Fibroblast of villous mesenchyme (primary cell): Measurements from ENCODE around the gene NIN. TPM values are rescaled to one million over a fixed set of nuclear protein-coding genes. Genes with fewer than 3 reads are reported as not detected.

ENCODE experiments used
- DNase-seq: peaks from one replicate; pipeline ENCODE4 v3.0.0-alpha.2; 2010; ENCODE audit warnings: low read depth
- H3K4me3 ChIP-seq: 2 replicates; pipeline ENCODE4 v1.5.1; 2011; ENCODE audit warnings: low read depth, mild to moderate bottlenecking, low read length
- CTCF ChIP-seq: IDR thresholded peaks from 2 replicates; pipeline ENCODE4 v1.5.1; 2012; ENCODE audit warnings: low read depth, mild to moderate bottlenecking, low read length; ENCODE audit not compliant: insufficient read depth
- total RNA-seq: library from RNA; depleted of rRNA; stranded (reverse); fragments of >200 nt; gene quantifications from 2 replicates; pipeline ENCODE4 v1.2.3, GENCODE V29; 2012

NIN gene
- total RNA-seq, 1 donor, result 29.8 TPM

- no peak for TF ChIP-seq CTCF
- H3K4me3 ChIP-seq, result no peak overlapping the region
Measured at GRCh38 chr14:50763382-50764007, 67.5 kb downstream of the NIN start.

DNA sequence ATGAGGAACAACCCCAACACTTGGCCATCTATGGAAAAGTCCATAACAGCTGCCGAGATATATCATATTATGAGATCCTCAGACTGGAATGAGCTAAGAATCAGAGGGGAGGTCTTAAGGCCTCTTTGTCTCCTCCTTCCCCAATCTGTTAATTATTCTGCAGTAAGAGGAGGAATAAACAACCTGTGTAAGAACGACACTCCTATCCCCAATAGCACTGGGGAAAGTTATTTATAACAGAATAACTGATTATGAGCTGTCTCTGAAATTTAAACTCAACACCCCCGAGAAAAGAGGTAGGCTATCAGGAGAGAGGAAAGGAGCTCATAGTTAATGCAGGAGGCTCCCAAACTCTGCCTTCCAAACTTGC, 68.0 kb downstream of the NIN start:
- no peak for DNase-seq
- no peak for TF ChIP-seq CTCF
- no peak overlapping the region for H3K4me3 ChIP-seq

More at GRCh38 chr14:50763382-50764007, 67.5 kb downstream of the NIN start:
- DNase-seq, result peak; percentile 94

GRCh38 chr14:50762001-50762930, 68.7 kb downstream of the NIN start:
- peak; percentile 56 for DNase-seq
- no peak overlapping the region for H3K4me3 ChIP-seq
- TF ChIP-seq CTCF, result no peak

GRCh38 chr14:50759800-50760543, 71.0 kb downstream of the NIN start:
- no peak for DNase-seq
- no peak overlapping the region for H3K4me3 ChIP-seq
- no peak for TF ChIP-seq CTCF

DNA sequence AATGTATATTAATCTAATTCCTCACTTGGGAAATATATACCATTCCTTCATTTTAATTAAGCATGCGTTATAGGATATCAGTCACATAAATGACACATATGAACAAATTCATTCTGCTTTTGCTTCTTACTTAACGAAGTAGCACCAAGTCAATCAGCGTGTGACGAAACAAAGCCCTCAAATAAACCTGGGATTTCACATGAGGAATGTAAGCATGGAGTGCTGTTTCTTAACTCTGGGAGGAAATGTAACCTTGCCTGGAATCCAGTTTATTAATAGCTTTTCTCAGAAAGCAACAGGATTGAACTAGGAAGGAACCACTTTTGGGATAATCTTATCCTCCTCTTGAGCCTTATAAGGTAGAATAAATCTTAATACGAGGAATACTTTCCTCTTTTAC, 72.0 kb downstream of the NIN start:
- no peak overlapping the region for H3K4me3 ChIP-seq
- TF ChIP-seq CTCF, result no peak
- peak; percentile 81 for DNase-seq

DNA sequence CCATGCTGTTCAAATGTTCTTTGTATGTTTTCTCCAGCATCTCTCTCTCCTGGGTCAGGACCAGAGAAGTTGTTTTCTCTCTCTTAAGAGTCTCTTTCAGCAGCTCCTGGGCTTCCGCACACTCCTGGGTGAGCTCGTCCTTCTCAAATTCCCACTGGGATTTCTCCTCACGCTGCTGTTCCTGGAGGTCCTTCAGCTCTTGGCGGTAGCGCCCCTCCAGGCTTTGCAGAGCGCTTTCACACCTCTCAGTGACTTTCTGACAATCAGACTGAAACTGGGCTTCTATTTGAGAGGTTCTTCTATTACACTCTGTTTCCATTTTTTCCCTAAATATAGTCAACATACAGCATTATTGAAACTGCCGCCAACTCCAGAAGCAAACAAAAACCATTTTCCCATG, 72.7 kb downstream of the NIN start:
- no peak for DNase-seq
- H3K4me3 ChIP-seq, result no peak overlapping the region

More for the DNA sequence above, 72.7 kb downstream of the NIN start:
- no peak for TF ChIP-seq CTCF
